ENCODE measurements around the gene PLEKHG2.
"Not testable (repeated sequence)": the region's sequence is repeated elsewhere in the genome, so short reads cannot be mapped to it uniquely, and the experiment has no call there.

The PLEKHG2 gene

GRCh38 chr19:39444598-39445195 lies 32.2 kb downstream of the PLEKHG2 start:
- in situ Hi-C loops (cut with MboI; ENCODE audit: low sequenced_read_pairs, unreplicated experiment) = no loop called here
- DNase-seq (ENCODE audit: low spot score) = no peak
- TF ChIP-seq CTCF (IDR thresholded peaks at IDR 0.05; ENCODE audit: borderline replicate concordance, control extremely low read depth, extremely low read depth, insufficient read depth, missing control alignments) = no peak

- DNase-seq (ENCODE audit: low spot score) = peak; percentile 99
- TF ChIP-seq CTCF (IDR thresholded peaks at IDR 0.05; ENCODE audit: borderline replicate concordance, control extremely low read depth, extremely low read depth, insufficient read depth, missing control alignments) = no peak
- in situ Hi-C loops (cut with MboI; ENCODE audit: low sequenced_read_pairs, unreplicated experiment) = no loop called here
These were observed 33.0 kb downstream of the PLEKHG2 start, which contains the start of gene SUPT5H for GRCh38 chr19:39445196-39446111. TSS of gene SUPT5H (plus strand) at chr19:39445582. CDS start at chr19:39445891, 309 bp downstream.

- no peak for TF ChIP-seq CTCF (IDR thresholded peaks at IDR 0.05; ENCODE audit: borderline replicate concordance, control extremely low read depth, extremely low read depth, insufficient read depth, missing control alignments)
- in situ Hi-C loops (cut with MboI; ENCODE audit: low sequenced_read_pairs, unreplicated experiment) = no loop called here
- no peak for DNase-seq (ENCODE audit: low spot score)
These were observed 34.1 kb downstream of the PLEKHG2 start for GRCh38 chr19:39446365-39447084.

- peak; percentile 59 for DNase-seq (ENCODE audit: low spot score)
- in situ Hi-C loops (cut with MboI; ENCODE audit: low sequenced_read_pairs, unreplicated experiment) = no loop called here
- TF ChIP-seq CTCF (IDR thresholded peaks at IDR 0.05; ENCODE audit: borderline replicate concordance, control extremely low read depth, extremely low read depth, insufficient read depth, missing control alignments) = no peak
These were observed 35.8 kb downstream of the PLEKHG2 start for GRCh38 chr19:39448271-39448670.

- no peak for DNase-seq (ENCODE audit: low spot score)
- in situ Hi-C loops (cut with MboI; ENCODE audit: low sequenced_read_pairs, unreplicated experiment) = no loop called here
- no peak for TF ChIP-seq CTCF (IDR thresholded peaks at IDR 0.05; ENCODE audit: borderline replicate concordance, control extremely low read depth, extremely low read depth, insufficient read depth, missing control alignments)
These were observed 36.8 kb downstream of the PLEKHG2 start for GRCh38 chr19:39449116-39449797.

GRCh38 chr19:39451257-39451656 lies 38.8 kb downstream of the PLEKHG2 start:
- DNase-seq (ENCODE audit: low spot score); in situ Hi-C loops (cut with MboI; ENCODE audit: low sequenced_read_pairs, unreplicated experiment): not testable (repeated sequence)
